Measurements from ENCODE around the gene MROH9. TPM values are rescaled to one million over a fixed set of nuclear protein-coding genes. Genes with fewer than 3 reads are reported as not detected.
A peak's percentile ranks its signal among the peaks of the same experiment; 100 is the strongest.

The MROH9 gene
- total RNA-seq, 1 donor from 2014 or later, result not detected

GRCh38 chr1:171081314-171081753 is 146.0 kb downstream of the MROH9 start:
- no peak for FAIRE-seq
- DNase-seq (ENCODE audit: low spot score in 2 of 2), result no peak

DNA sequence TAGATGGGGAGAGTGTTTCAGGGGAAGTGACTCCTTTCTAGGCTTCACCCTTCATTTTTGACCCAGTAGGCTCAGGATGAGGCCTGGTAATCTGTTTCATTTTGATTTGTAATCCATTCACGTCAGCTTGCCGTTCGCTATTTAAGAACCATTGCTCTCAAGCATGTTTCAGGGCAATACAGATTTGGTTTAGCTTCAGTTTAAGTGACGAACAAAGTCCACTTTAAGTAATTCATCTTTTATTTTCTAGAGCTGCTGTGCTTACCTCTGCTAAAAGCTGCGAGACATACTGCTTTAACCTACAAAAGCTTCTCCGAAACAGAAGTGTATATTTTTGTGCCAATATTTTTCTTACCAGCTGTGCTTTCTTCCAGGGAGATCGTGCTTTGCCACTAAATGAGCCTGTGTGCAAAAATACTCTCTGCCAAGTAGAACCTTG is 146.4 kb downstream of the MROH9 start:
- DNase-seq (ENCODE audit: low spot score in 2 of 2) (peak in 1 of 2 donors; percentile 27), FAIRE-seq (no peak)

GRCh38 chr1:171082606-171083005 is 147.3 kb downstream of the MROH9 start:
- FAIRE-seq, result no peak
- DNase-seq (ENCODE audit: low spot score in 2 of 2), result no peak

DNA sequence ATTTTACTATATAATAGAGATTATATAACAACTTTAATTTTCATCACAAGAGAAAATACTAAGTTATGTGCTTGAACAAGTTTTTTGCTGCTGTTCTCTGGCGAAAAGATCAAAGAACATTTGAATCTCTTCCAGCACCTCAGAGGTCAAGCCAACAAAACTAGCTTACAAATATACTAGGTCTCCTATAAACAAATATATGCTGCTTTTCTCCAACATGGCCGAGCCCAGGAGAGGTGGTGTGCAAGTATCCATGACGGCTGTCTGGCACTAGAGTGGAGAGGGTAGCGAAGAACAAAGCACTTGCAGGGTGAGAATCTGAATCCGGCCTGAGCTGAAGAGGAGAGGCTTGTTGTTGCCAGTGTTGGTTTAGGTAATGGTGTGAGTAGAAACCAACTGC is 147.9 kb downstream of the MROH9 start:
- DNase-seq (ENCODE audit: low spot score in 2 of 2), result no peak
- FAIRE-seq, result no peak

- FAIRE-seq, result no peak
- DNase-seq (ENCODE audit: low spot score in 2 of 2), result no peak
Observed at GRCh38 chr1:171084091-171084490, 148.8 kb downstream of the MROH9 start.

DNA sequence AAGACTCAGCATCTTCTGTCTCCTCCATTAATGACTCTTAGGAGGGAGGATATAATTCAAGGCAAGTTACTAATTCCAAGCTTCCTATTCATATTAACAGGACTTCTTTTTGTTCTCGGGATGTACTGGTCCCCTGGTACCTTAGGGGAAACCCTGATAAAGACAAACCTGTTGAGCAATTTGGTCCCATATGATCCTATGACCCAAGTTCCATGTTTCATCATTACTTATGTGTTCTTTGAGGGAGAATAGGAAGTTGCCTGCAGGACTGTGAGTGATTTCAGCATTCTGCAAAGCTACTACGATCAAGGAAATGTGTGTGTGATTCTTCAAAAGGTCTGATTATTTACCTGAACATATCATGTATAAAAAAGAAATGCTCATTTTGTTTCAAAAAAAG is 149.5 kb downstream of the MROH9 start:
- DNase-seq (ENCODE audit: low spot score in 2 of 2) (no peak), FAIRE-seq (no peak)

DNA sequence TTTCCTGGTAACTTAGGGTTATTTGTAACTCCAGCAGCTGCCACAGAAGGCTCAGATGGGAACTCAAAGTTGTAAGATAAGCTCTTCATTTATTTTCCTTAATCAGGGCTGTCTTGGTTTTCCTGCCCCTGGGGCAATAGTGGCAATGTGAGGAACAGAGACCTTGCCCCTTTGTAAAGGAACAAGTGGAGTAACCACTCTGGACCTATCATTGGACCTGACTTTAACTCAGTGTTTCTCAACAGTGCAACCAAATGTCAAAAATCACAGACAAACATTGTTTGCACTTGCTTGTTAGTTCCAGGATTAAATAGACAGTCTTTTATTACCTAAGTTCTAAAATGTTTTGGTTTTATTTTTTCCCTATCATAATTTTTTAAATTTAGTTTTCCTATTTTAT is 152.6 kb downstream of the MROH9 start:
- no peak for DNase-seq (ENCODE audit: low spot score in 2 of 2)

DNA sequence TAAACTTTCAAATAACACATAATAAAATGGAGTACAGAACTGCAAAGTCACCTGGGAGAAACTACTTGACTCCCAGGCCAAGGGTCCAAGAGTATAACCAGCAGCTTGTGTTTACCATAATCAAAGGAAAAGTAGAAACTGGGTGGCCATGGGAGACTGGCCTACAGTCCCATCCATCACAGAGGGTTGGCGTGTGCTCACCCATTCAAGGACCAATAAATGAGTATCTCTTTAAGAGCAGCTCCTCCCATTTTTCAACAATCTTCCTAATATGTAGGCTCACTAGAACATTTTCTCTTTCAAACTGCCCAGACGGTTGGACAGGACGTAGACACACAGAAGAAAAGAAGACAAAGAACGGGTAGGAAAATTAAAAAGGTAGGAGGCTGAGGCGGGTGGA is 155.3 kb downstream of the MROH9 start, which contains the start of gene FMO3:
TSS of gene FMO3 (plus strand) at position 302 of the 400 bp plus-strand sequence. CDS start 1,754 bp downstream, outside the sequence.
- DNase-seq (ENCODE audit: low spot score in 2 of 2) (no peak), FAIRE-seq (no peak)

More for the DNA sequence above, 152.6 kb downstream of the MROH9 start:
- FAIRE-seq, result no peak

GRCh38 chr1:171103862-171104261 is 168.5 kb downstream of the MROH9 start:
- no peak for FAIRE-seq
- DNase-seq (ENCODE audit: low spot score in 2 of 2), result no peak

- DNase-seq (ENCODE audit: low spot score in 2 of 2) (no peak), FAIRE-seq (no peak)
Observed at GRCh38 chr1:171107262-171107940, 172.1 kb downstream of the MROH9 start.

DNA sequence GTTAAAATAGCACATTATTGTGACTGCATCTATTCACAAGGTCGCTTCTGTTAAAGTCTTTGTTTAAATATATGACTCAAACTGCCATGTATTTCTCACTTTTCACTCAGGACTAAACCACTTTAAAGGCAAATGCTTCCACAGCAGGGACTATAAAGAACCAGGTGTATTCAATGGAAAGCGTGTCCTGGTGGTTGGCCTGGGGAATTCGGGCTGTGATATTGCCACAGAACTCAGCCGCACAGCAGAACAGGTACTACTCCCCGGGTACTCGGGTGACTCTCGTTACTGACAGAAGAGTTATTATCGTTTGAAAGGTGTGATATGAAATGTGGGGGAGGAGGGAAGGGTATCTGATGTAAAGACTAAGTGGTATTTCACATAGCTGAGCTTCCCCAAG is 172.6 kb downstream of the MROH9 start:
- FAIRE-seq (no peak), DNase-seq (ENCODE audit: low spot score in 2 of 2) (no peak)

- FAIRE-seq, result no peak
- no peak for DNase-seq (ENCODE audit: low spot score in 2 of 2)
Observed at GRCh38 chr1:171109966-171110365, 174.6 kb downstream of the MROH9 start.

DNA sequence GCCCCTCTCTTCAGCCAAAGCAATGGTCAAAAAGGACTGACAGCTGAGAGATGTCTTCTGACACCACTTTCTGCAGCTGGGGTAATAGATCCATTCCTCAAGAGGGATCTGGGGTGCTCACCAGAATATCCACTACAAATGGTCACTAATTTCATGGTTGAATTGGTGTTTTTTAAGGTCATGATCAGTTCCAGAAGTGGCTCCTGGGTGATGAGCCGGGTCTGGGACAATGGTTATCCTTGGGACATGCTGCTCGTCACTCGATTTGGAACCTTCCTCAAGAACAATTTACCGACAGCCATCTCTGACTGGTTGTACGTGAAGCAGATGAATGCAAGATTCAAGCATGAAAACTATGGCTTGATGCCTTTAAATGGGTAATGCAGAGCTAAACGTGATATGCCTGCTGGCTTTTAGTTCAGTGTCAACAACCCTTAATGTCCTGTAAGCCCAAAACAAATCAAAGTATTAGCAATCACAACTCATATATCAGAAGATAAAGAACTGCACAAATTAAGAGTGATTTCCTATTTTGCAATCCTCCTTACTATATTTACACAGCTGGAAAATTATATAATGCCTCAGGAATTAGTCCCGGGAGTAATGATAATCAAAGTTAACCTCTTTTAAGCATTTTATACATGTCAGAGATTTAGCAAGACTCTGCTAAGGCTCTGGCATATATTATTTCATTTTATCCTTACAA is 175.4 kb downstream of the MROH9 start:
- no peak for FAIRE-seq
- no peak for DNase-seq (ENCODE audit: low spot score in 2 of 2)

GRCh38 chr1:171112119-171112518 is 176.8 kb downstream of the MROH9 start:
- DNase-seq (ENCODE audit: low spot score in 2 of 2), result no peak
- FAIRE-seq, result no peak

- FAIRE-seq, result no peak
- no peak for DNase-seq (ENCODE audit: low spot score in 2 of 2)
Observed at GRCh38 chr1:171113382-171113781, 178.0 kb downstream of the MROH9 start.

Small RNA genes lying within 50 kb of the gene (small RNA-seq; reads per million reads assigned to genes)
- 0.15 reads per million for gene MIR1295A

Other genes starting within 250 kb of the MROH9 start
- gene FMO3, start 155.4 kb downstream of the MROH9 start, total RNA-seq, result not detected
- 0.41 TPM for gene FMO2, start 249.8 kb downstream of the MROH9 start, total RNA-seq